Smooth muscle cell (in vitro differentiated cells): Measurements from ENCODE around the gene SLC39A12. TPM values are rescaled to one million over a fixed set of nuclear protein-coding genes. Genes with fewer than 3 reads are reported as not detected.

ENCODE experiments used
- DNase-seq: peaks from one replicate; lab custom pipeline; 2025; ENCODE audit not compliant: unreplicated experiment; lab: John Stamatoyannopoulos, UW
- H2AFZ ChIP-seq: fragments of 200-600 bp; sonication (generic); 2 replicates; pipeline ENCODE4 v1.6.0; 2016; ENCODE audit warnings: antibody characterized with exemption, low read depth, mild to moderate bottlenecking
- H3F3A ChIP-seq: fragments of 200-600 bp; sonication (generic); 2 replicates; pipeline ENCODE4 v1.6.0; 2017; ENCODE audit warnings: antibody characterized with exemption, low read depth
- H3K27ac ChIP-seq: fragments of 200-600 bp; sonication (generic); 2 replicates; pipeline ENCODE4 v1.5.1; 2016; ENCODE audit warnings: low read depth, mild to moderate bottlenecking
- H3K27me3 ChIP-seq: fragments of 200-600 bp; sonication (generic); 2 replicates; pipeline ENCODE4 v1.6.1; 2016; ENCODE audit warnings: low read depth, mild to moderate bottlenecking
- H3K36me3 ChIP-seq: fragments of 200-600 bp; sonication (generic); 2 replicates; pipeline ENCODE4 v1.5.1; 2016; ENCODE audit warnings: low read depth
- H3K4me1 ChIP-seq: fragments of 200-600 bp; sonication (generic); 2 replicates; pipeline ENCODE4 v1.5.1; 2016; ENCODE audit warnings: low read depth
- H3K4me2 ChIP-seq: fragments of 200-600 bp; sonication (generic); 2 replicates; pipeline ENCODE4 v1.6.0; 2016; ENCODE audit warnings: mild to moderate bottlenecking
- H3K4me3 ChIP-seq: fragments of 200-600 bp; sonication (generic); 2 replicates; pipeline ENCODE4 v1.5.1; 2016; ENCODE audit warnings: mild to moderate bottlenecking
- H3K79me2 ChIP-seq: fragments of 200-600 bp; sonication (generic); 2 replicates; pipeline ENCODE4 v1.6.0; 2016; ENCODE audit warnings: low read depth, mild to moderate bottlenecking
- H3K9ac ChIP-seq: fragments of 200-600 bp; sonication (generic); 2 replicates; pipeline ENCODE4 v1.6.0; 2016; ENCODE audit warnings: low read depth
- H3K9me3 ChIP-seq: fragments of 200-600 bp; sonication (generic); replicated peaks from 2 replicates; pipeline ENCODE4 v1.5.1; 2016; ENCODE audit warnings: low read depth
- H4K20me1 ChIP-seq: fragments of 200-600 bp; sonication (generic); 2 replicates; pipeline ENCODE4 v1.6.0; 2016; ENCODE audit warnings: low read depth
- CTCF ChIP-seq: fragments of 200-600 bp; sonication (generic); IDR thresholded peaks from 2 replicates; pipeline ENCODE4 v1.5.1; 2017; ENCODE audit warnings: borderline replicate concordance, mild to moderate bottlenecking, antibody characterized with exemption; ENCODE audit not compliant: insufficient read depth, poor library complexity, severe bottlenecking
- whole genome bisulfite sequencing: methylation state at CpG from one replicate; pipeline ENCODE4 v1.1.7; 2016; ENCODE audit warnings: low lambda C conversion rate; 5-methylcytosine and 5-hydroxymethylcytosine counted together
- polyA plus RNA-seq: library from polyadenylated mRNA; unstranded; fragments of >200 nt; fragmentation: Nextera tagmentation; extraction: Ambion mirVana; gene quantifications from 2 replicates; pipeline ENCODE4 v1.2.1, GENCODE V29; 2016
- total RNA-seq: library from RNA; depleted of rRNA; stranded (reverse); fragments of >200 nt; gene quantifications from 2 replicates; pipeline ENCODE4 v1.2.3, GENCODE V29; 2014

SLC39A12 gene
- total and polyA plus RNA-seq, 2 experiments from 2014 or later = not detected

GRCh38 chr10:17907641-17908040 lies 44.1 kb upstream of the SLC39A12 start:
- H2AFZ ChIP-seq = no peak overlapping the region
- no peaks in the 10 kb centered on the region for H4K20me1 ChIP-seq
- no peak overlapping the region for H3K4me3 ChIP-seq
- H3K27ac ChIP-seq = no peak overlapping the region
- no peak for TF ChIP-seq CTCF
- H3K79me2 ChIP-seq = no peaks in the 10 kb centered on the region
- WGBS = 89% methylated on average over 4 of the region's 4 CpGs
- no peak overlapping the region for H3K4me2 ChIP-seq
- no peaks in the 10 kb centered on the region for H3K36me3 ChIP-seq
- H3K9ac ChIP-seq = no peak overlapping the region
- H3K9me3 ChIP-seq = no peaks in the 10 kb centered on the region
- H3K27me3 ChIP-seq = peaks cover 6% of the 10 kb centered on the region
- no peaks in the 10 kb centered on the region for H3F3A ChIP-seq
- no peaks in the 10 kb centered on the region for H3K4me1 ChIP-seq
- no peak for DNase-seq

- no peaks in the 10 kb centered on the region for H3F3A ChIP-seq
- 28% methylated on average over 12 of the region's 12 CpGs for WGBS
- H3K27me3 ChIP-seq = peaks cover 6% of the 10 kb centered on the region
- no peaks in the 10 kb centered on the region for H3K9me3 ChIP-seq
- no peak overlapping the region for H3K27ac ChIP-seq
- no peak overlapping the region for H3K9ac ChIP-seq
- H3K4me2 ChIP-seq = no peak overlapping the region
- DNase-seq = no peak
- H4K20me1 ChIP-seq = no peaks in the 10 kb centered on the region
- H3K4me3 ChIP-seq = no peak overlapping the region
- H3K36me3 ChIP-seq = no peaks in the 10 kb centered on the region
- no peaks in the 10 kb centered on the region for H3K4me1 ChIP-seq
- TF ChIP-seq CTCF = peak; percentile 53
- H3K79me2 ChIP-seq = no peaks in the 10 kb centered on the region
- no peak overlapping the region for H2AFZ ChIP-seq
Observed at GRCh38 chr10:17910125-17910789, 41.5 kb upstream of the SLC39A12 start.

GRCh38 chr10:17912754-17913153 lies 39.0 kb upstream of the SLC39A12 start:
- TF ChIP-seq CTCF = no peak
- Histone ChIP-seq H3K27ac (no peak overlapping the region), H3K79me2 (no peaks in the 10 kb centered on the region), H3F3A (no peaks in the 10 kb centered on the region), H3K9me3 (no peaks in the 10 kb centered on the region), H3K4me1 (no peaks in the 10 kb centered on the region), H2AFZ (no peak overlapping the region), H3K27me3 (peaks cover 2% of the 10 kb centered on the region), H3K36me3 (no peaks in the 10 kb centered on the region), H3K4me2 (no peak overlapping the region), H3K4me3 (no peak overlapping the region), H3K9ac (no peak overlapping the region), H4K20me1 (no peaks in the 10 kb centered on the region)
- DNase-seq = no peak
- WGBS = 50% methylated on average over 4 of the region's 4 CpGs

- Histone ChIP-seq H3K9me3 (no peaks in the 10 kb centered on the region), H3K4me1 (no peaks in the 10 kb centered on the region), H3K9ac (no peak overlapping the region), H3K36me3 (no peaks in the 10 kb centered on the region), H3K79me2 (no peaks in the 10 kb centered on the region), H3K27ac (no peak overlapping the region), H4K20me1 (no peaks in the 10 kb centered on the region), H2AFZ (no peak overlapping the region), H3K27me3 (no peaks in the 10 kb centered on the region), H3F3A (no peaks in the 10 kb centered on the region), H3K4me3 (no peak overlapping the region), H3K4me2 (no peak overlapping the region)
- no peak for DNase-seq
- 90% methylated on average over 5 of the region's 5 CpGs for WGBS
- TF ChIP-seq CTCF = no peak
Observed at GRCh38 chr10:17913604-17914003, 38.1 kb upstream of the SLC39A12 start.
